Activated naive CD8-positive, alpha-beta T cell treated with anti-CD3 and anti-CD28 coated beads, Interleukin-2, amount 10 ng/mL, durations not matched to agents 7 days and 5 days (primary cell): Measurements from ENCODE around the gene MRGPRF. TPM values are rescaled to one million over a fixed set of nuclear protein-coding genes. Genes with fewer than 3 reads are reported as not detected.

Source experiments
- ATAC-seq: fragments of 150-1000 bp; cut with Tn5 transposase; one replicate; pipeline ENCODE4 v1.10.0; 2021; ENCODE audit warnings: low read depth, moderate library complexity
- POLR2A ChIA-PET: fragments of 350-600 bp; sonication (Branson Sonifier 250); formaldehyde crosslinking; loops from one replicate; lab custom pipeline; 2021; ENCODE audit warnings: antibody characterized with exemption; lab: Charles Lee
- DNase-seq: peaks from one replicate; pipeline ENCODE4 v3.0.0; 2021
- H3K27ac Mint-ChIP-seq: one replicate; pipeline ENCODE4 v1.8.0; 2022; ENCODE audit warnings: mild to moderate bottlenecking, mixed read lengths
- H3K27me3 Mint-ChIP-seq: one replicate; pipeline ENCODE4 v1.8.0; 2022; ENCODE audit warnings: mild to moderate bottlenecking, moderate library complexity, mixed read lengths
- H3K36me3 Mint-ChIP-seq: one replicate; pipeline ENCODE4 v1.8.0; 2021; ENCODE audit warnings: mild to moderate bottlenecking, mixed read lengths
- H3K4me1 Mint-ChIP-seq: one replicate; pipeline ENCODE4 v1.8.0; 2021; ENCODE audit warnings: mixed read lengths
- H3K4me3 Mint-ChIP-seq: one replicate; pipeline ENCODE4 v1.8.0; 2022; ENCODE audit warnings: mild to moderate bottlenecking, moderate library complexity, mixed read lengths
- H3K9me3 Mint-ChIP-seq: one replicate; pipeline ENCODE4 v1.8.0; 2021; ENCODE audit warnings: mixed read lengths
- total RNA-seq, 2 experiments: library from RNA; stranded (reverse); gene quantifications; one replicate each; pipeline ENCODE4 v1.2.3, GENCODE V29; 2021

Gene MRGPRF
- total RNA-seq, 2 experiments from 2014 or later: not detected

GRCh38 chr11:69054397-69055211 lies 41.6 kb upstream of the MRGPRF start:
- POLR2A ChIA-PET: interaction anchor here (0.6 kb wide), 1 partner anchor 15 kb away, joined by 3 read pairs; no protein-coding TSS in a partner anchor
- H3K27me3 Mint-ChIP-seq: no peaks in the 10 kb centered on the region
- ATAC-seq (no peak), DNase-seq (no peak)
- H3K36me3 Mint-ChIP-seq: no peaks in the 10 kb centered on the region
- no peak overlapping the region for H3K4me3 Mint-ChIP-seq
- no peak overlapping the region for H3K27ac Mint-ChIP-seq
- H3K4me1 Mint-ChIP-seq: peaks cover 17% of the 10 kb centered on the region
- H3K9me3 Mint-ChIP-seq: no peaks in the 10 kb centered on the region

GRCh38 chr11:69053546-69054396 lies 40.7 kb upstream of the MRGPRF start:
- POLR2A ChIA-PET: interaction anchor here (0.6 kb wide), 1 partner anchor 16 kb away, joined by 3 read pairs; no protein-coding TSS in a partner anchor
- Mint-ChIP-seq H3K27ac (no peak overlapping the region), H3K36me3 (no peaks in the 10 kb centered on the region), H3K27me3 (no peaks in the 10 kb centered on the region), H3K4me3 (no peak overlapping the region), H3K9me3 (no peaks in the 10 kb centered on the region), H3K4me1 (peaks cover 18% of the 10 kb centered on the region)
- ATAC-seq (no peak), DNase-seq (no peak)

- Mint-ChIP-seq H3K27me3 (no peaks in the 10 kb centered on the region), H3K27ac (no peak overlapping the region), H3K4me3 (no peak overlapping the region), H3K4me1 (peaks cover 21% of the 10 kb centered on the region), H3K9me3 (no peaks in the 10 kb centered on the region), H3K36me3 (no peaks in the 10 kb centered on the region)
- DNase-seq: no peak
- ATAC-seq: no peak
- POLR2A ChIA-PET: no interaction called here
Observed at GRCh38 chr11:69053169-69053477, 40.1 kb upstream of the MRGPRF start.

GRCh38 chr11:69052343-69053168 lies 39.5 kb upstream of the MRGPRF start:
- H3K9me3 Mint-ChIP-seq: no peaks in the 10 kb centered on the region
- H3K36me3 Mint-ChIP-seq: no peaks in the 10 kb centered on the region
- DNase-seq (no peak), ATAC-seq (no peak)
- H3K4me1 Mint-ChIP-seq: peaks cover 25% of the 10 kb centered on the region
- H3K27me3 Mint-ChIP-seq: no peaks in the 10 kb centered on the region
- H3K4me3 Mint-ChIP-seq: no peak overlapping the region
- POLR2A ChIA-PET: no interaction called here
- no peak overlapping the region for H3K27ac Mint-ChIP-seq

GRCh38 chr11:69051381-69052342 lies 38.6 kb upstream of the MRGPRF start:
- POLR2A ChIA-PET: no interaction called here
- Mint-ChIP-seq H3K27ac (no peak overlapping the region), H3K4me1 (peaks cover 25% of the 10 kb centered on the region)

GRCh38 chr11:69050592-69051380 lies 37.7 kb upstream of the MRGPRF start:
- POLR2A ChIA-PET: no interaction called here
- ATAC-seq: no peak
- Mint-ChIP-seq H3K27me3 (peaks cover 12% of the 10 kb centered on the region), H3K9me3 (no peaks in the 10 kb centered on the region), H3K4me1 (peaks cover 22% of the 10 kb centered on the region), H3K36me3 (no peaks in the 10 kb centered on the region), H3K27ac (no peak overlapping the region), H3K4me3 (no peak overlapping the region)
- no peak for DNase-seq

More at GRCh38 chr11:69051381-69052342, 38.6 kb upstream of the MRGPRF start:
- no peaks in the 10 kb centered on the region for H3K9me3 Mint-ChIP-seq
- DNase-seq (no peak), ATAC-seq (no peak)
- no peak overlapping the region for H3K4me3 Mint-ChIP-seq
- H3K36me3 Mint-ChIP-seq: no peaks in the 10 kb centered on the region
- peaks cover 3% of the 10 kb centered on the region for H3K27me3 Mint-ChIP-seq

GRCh38 chr11:69049490-69049867 lies 36.4 kb upstream of the MRGPRF start:
- peak overlapping the region; percentile 81 for H3K27ac Mint-ChIP-seq
- H3K4me3 Mint-ChIP-seq: peak overlapping the region; percentile 79
- DNase-seq (no peak), ATAC-seq (no peak)
- H3K9me3 Mint-ChIP-seq: no peaks in the 10 kb centered on the region
- peaks cover 14% of the 10 kb centered on the region for H3K27me3 Mint-ChIP-seq
- no peaks in the 10 kb centered on the region for H3K36me3 Mint-ChIP-seq
- POLR2A ChIA-PET: interaction anchor here (1.3 to 1.9 kb wide), 3 partner anchors 87 to 211 kb away, joined by 3 to 9 read pairs (median 7); partner anchors contain the start of genes IGHMBP2 and MRPL21
- peaks cover 22% of the 10 kb centered on the region for H3K4me1 Mint-ChIP-seq

- H3K27me3 Mint-ChIP-seq: peaks cover 18% of the 10 kb centered on the region
- POLR2A ChIA-PET: interaction anchor here (1.0 to 1.9 kb wide), 4 partner anchors 45 to 210 kb away, joined by 3 to 9 read pairs (median 5); partner anchors contain the start of genes IGHMBP2 and MRPL21
- ATAC-seq (peak; percentile 95), DNase-seq (peak; percentile 93)
- peak within 1 kb of the TSS; percentile 86 for H3K27ac Mint-ChIP-seq
- peaks cover 25% of the 10 kb centered on the region for H3K4me1 Mint-ChIP-seq
- no peaks in the 10 kb centered on the region for H3K36me3 Mint-ChIP-seq
- peak within 1 kb of the TSS; percentile 79 for H3K4me3 Mint-ChIP-seq
- no peaks in the 10 kb centered on the region for H3K9me3 Mint-ChIP-seq
Observed at GRCh38 chr11:69048694-69049489, 35.8 kb upstream of the MRGPRF start, which contains the start of gene TPCN2. Gene TPCN2 (plus strand): TSS chr11:69048932. CDS start chr11:69048998, 66 bp downstream.

GRCh38 chr11:69048031-69048693 lies 35.1 kb upstream of the MRGPRF start:
- H3K27ac Mint-ChIP-seq: peak overlapping the region; percentile 86
- H3K4me3 Mint-ChIP-seq: peak overlapping the region; percentile 68
- DNase-seq (no peak), ATAC-seq (no peak)
- peaks cover 25% of the 10 kb centered on the region for H3K4me1 Mint-ChIP-seq
- no peaks in the 10 kb centered on the region for H3K9me3 Mint-ChIP-seq
- POLR2A ChIA-PET: interaction anchor here (1.0 to 1.9 kb wide), 4 partner anchors 44 to 209 kb away, joined by 3 to 9 read pairs (median 5); partner anchors contain the start of genes IGHMBP2 and MRPL21
- peaks cover 18% of the 10 kb centered on the region for H3K27me3 Mint-ChIP-seq
- no peaks in the 10 kb centered on the region for H3K36me3 Mint-ChIP-seq

- POLR2A ChIA-PET: no interaction called here
- Mint-ChIP-seq H3K9me3 (no peaks in the 10 kb centered on the region), H3K27me3 (peaks cover 20% of the 10 kb centered on the region), H3K36me3 (no peaks in the 10 kb centered on the region), H3K27ac (no peak overlapping the region), H3K4me3 (no peak overlapping the region), H3K4me1 (peaks cover 10% of the 10 kb centered on the region)
- no peak for DNase-seq
- no peak for ATAC-seq
Observed at GRCh38 chr11:69044111-69045013, 31.3 kb upstream of the MRGPRF start.
